ENCODE results near the gene RTL5.
"Not testable (repeated sequence)": the region's sequence is repeated elsewhere in the genome, so short reads cannot be mapped to it uniquely, and the experiment has no call there.

The RTL5 gene

DNA sequence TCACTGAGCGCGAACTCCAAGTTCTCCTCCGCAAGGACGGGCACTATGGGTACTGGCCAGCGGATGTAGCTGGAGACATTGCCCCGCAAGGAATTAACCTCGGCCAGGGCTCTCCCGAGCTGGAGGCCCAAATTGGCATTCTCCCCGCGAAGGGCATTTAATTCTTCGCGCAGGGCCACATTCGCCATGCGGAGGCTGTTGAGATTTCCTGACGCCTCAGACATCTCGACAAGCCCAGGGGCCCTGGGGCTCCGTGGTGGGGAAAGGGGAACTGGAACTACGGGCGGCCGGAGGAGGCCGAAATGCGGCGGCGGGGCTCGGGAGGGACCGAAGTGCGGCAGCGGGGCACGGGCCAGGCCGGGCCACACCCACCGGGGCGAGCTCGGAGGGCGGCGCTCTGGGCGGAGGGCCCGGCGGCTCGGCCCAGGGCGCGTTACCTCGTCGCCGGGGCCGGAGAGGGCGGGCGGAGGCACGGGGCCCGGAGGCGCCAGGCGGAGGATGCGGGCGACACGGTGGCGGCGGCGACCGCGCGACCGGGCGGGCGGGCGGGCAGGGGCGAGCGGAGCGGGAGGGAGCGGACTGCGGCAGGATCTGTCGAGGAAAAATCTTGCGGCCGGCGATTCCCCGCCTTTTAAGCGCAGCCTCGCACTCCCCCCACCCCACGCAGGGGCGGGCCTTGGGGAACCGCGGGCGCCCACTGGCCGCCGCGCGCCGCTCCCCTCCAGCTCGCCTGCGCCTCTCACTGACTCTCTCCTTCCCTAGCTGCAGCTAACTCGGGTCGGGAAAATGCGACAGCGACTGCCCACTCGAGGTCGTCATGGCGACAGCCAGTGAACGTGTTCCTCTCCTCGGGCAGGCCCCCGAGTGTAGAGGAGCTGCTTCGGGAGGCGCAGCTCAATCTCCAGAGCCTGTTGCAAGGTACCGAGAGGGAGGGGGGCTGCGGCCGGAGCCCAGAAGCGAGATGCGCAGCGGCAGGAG, at the start of gene RTL5:
Gene RTL5, minus strand, starts transcription at position 599 of the 978 bp plus-strand sequence.
- DNase-seq (ENCODE audit: low read depth, low spot score), result no peak

GRCh38 chrX:72180539-72180938, 48.8 kb upstream of the RTL5 start:
- DNase-seq (ENCODE audit: low read depth, low spot score), result no peak

- no peak for DNase-seq (ENCODE audit: low read depth, low spot score)
Measured at GRCh38 chrX:72176981-72177380, 45.3 kb upstream of the RTL5 start.

GRCh38 chrX:72176289-72176688, 44.6 kb upstream of the RTL5 start:
- not testable (repeated sequence) for DNase-seq (ENCODE audit: low read depth, low spot score)

DNA sequence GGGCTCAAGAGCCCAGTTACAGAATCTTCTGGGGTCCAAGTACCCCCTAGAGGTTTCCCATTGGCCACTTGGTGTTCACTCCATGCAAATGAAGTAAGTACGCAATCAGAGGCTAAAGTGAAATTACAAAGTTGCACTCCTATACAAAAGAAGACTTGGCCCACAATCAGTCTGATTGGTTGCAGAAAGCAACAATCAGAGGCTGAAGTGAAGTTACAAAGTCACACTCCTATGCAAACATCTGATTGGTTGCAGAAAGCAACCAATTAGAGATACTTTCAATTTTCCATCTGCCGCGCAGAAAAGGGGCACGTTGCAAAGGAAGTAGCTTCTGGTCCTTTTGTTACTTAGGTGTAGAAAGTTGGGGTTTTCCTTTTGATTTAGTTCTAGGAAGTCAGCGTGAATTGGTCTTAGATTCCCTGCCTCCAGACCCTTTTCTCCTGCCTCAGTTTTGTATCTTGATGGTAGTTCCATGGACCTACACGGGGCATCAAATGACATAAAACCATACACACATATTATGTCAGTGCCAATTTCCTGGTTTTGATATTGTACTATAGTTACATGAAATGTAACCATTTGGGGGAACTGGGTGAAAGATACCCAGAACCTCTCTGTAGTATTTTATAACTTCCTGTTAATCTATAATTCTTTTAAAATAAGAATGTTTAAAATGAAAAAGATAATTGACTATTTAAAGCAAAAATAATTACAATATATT, 37.5 kb upstream of the RTL5 start:
- DNase-seq (ENCODE audit: low read depth, low spot score), result no peak

- no peak for DNase-seq (ENCODE audit: low read depth, low spot score)
Measured at GRCh38 chrX:72165551-72165950, 33.8 kb upstream of the RTL5 start.

GRCh38 chrX:72159769-72160168, 28.1 kb upstream of the RTL5 start:
- no peak for DNase-seq (ENCODE audit: low read depth, low spot score)

GRCh38 chrX:72158773-72159172, 27.1 kb upstream of the RTL5 start:
- no peak for DNase-seq (ENCODE audit: low read depth, low spot score)

DNA sequence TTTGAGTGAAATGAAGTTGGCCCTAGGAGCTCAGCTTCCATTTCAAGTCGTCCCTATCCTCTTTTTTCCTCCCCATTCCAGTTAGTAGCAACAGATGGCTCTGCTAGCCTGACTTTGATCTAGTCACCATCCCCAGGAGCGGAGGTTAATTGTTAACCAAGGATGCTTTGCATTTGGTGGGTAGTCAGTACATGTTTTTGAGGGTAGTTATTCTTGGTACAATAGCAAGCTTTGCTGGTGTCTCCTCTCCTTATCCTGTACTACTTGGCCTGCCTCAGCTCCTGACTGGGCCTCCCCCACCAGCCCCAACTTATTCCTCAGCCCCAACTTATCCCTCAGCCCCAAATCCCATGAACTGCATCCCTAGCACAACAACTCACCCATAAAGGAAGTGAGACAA, 14.8 kb upstream of the RTL5 start:
- no peak for DNase-seq (ENCODE audit: low read depth, low spot score)

GRCh38 chrX:72145181-72145580, 13.5 kb upstream of the RTL5 start:
- no peak for DNase-seq (ENCODE audit: low read depth, low spot score)

GRCh38 chrX:72143609-72143907, 11.8 kb upstream of the RTL5 start:
- DNase-seq (ENCODE audit: low read depth, low spot score), result no peak

DNA sequence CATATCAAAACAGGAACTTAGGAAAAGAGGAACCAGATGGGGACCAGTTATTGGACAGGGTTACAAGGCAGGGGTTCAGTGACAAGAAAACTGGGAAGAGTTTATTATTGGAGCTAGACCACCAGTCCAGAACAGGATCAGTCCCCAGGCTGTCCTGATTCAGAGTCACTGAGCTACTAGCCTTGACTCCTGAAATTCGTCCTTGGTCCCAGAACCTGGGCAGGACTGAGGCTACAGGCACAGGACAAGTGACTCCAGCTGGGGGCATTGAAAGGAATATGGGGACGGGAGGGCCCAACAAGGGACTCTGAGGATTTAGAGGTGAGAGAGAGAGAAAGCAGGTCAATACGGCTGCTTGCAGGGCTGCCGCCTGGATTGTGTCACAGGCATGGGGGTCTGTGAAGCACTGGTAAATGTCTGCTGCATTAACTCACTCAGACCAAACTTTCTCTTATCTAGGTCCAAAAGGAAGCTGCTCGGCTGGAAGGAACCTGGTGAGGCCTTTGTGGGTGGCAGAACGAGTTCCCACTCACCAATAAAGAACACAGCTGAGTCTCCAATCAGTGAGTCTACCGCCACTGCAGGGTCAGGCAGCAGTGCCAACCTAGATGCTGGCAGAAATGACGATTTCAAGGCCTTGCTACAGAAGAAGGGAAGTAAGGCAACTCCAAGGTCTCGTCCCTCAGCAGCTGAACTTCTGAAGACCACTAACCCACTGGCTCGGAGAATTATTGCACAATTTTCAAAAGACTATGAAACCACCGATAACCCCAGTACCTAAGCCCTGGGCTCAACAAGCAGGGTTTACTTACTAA, 11.3 kb upstream of the RTL5 start:
- no peak for DNase-seq (ENCODE audit: low read depth, low spot score)

DNA sequence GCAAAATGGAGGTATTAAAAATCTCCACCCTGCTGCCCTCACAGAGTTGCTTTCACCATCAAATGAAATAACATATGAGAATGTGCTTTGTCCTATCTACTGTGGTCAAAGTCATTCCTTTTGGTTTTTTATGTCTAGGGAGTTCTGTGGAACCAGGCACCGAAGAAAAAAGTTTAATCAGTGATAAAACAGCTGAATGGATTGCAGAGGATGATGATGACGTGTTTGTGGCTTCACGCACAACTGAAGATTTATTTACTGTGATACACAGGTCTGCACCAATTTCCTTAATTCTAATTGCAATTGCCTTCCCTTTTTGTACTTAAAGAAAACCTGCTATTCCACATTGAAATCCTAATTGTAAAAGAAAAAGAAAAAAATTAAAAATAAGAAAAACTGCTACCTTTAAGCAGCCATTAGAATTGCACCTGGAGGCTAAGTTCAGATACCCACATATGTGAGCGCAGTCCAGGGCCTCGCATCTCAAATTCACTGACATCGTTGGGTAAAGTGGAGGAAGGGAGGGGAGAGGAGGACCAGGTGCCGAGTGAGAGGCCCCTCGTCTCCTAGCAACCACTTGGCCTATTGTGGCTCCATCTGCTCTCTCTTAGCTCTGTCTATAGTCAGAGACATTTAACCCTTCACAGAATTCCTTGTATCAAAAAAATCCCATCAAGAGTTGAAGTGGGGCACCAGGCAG, 10.5 kb upstream of the RTL5 start:
- no peak for DNase-seq (ENCODE audit: low read depth, low spot score)

DNA sequence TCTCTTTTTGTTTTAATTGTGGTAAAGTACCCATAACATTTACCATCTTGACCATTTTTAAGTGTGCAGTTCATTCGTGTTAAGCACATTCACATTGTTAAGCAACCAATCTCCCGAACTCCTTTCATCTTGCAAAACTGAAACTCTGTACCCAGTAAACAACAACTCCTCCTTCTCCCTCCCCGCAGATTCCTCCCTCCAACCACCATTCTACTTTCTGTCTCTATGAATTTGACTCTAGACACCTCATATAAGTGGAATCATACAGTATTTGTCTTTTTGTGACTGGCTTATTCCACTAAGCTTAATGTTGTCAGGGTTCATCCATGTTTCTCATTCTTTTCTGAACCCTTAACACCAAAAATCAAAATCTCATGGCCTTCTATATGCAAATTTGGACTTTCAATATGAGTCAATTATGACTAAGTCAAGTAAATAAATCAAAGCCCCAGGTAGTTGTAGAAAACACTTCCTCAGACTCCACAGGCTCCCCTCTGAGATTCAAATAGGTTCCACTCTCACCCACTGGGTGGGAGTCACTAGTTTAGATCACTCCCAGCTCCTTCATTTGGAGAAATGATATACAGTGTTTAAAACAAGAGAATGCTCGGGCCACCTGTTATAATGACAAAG, 9.8 kb upstream of the RTL5 start:
- DNase-seq (ENCODE audit: low read depth, low spot score), result no peak

- no peak for DNase-seq (ENCODE audit: low read depth, low spot score)
Measured at GRCh38 chrX:72139538-72139937, 7.8 kb upstream of the RTL5 start.

- no peak for DNase-seq (ENCODE audit: low read depth, low spot score)
Measured at GRCh38 chrX:72137846-72138495, 6.3 kb upstream of the RTL5 start.

GRCh38 chrX:72133851-72134546, 2.3 kb upstream of the RTL5 start:
- DNase-seq (ENCODE audit: low read depth, low spot score), result no peak

DNA sequence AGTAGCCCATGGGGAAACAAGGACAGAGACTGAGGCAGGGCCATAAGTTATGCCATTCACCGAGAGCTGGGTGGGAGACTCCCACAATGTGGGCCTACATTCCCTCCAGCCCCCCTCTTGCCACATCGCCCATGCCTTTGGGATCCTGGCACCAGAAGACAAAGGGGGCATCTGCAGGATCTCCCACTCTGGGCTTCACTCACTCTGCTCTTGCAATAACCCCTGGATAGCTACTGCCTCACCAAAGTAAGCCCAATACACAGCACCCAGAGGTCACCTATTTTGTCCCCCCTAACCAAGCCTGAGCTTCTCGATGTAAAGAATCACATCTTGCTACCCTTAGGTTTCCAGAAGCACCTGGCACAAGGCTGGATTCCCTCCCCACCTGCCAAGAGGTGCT, 741 bp upstream of the RTL5 start:
- DNase-seq (ENCODE audit: low read depth, low spot score), result no peak

- DNase-seq (ENCODE audit: low read depth, low spot score), result no peak
Measured at GRCh38 chrX:72130762-72131250, 909 bp downstream of the RTL5 start.
